Measurements from ENCODE around the gene SOX15.

- peak; percentile 13; the same call in 1 of the 2 replicates for TF ChIP-seq CTCF (IDR thresholded peaks at IDR 0.05)
- TF ChIP-seq ZFX (IDR thresholded peaks at IDR 0.05; ENCODE audit: borderline replicate concordance) = no peak
These were observed 558 bp downstream of the SOX15 start for GRCh38 chr17:7589204-7589868.

Data from 22Rv1 (cell line).